Upper lobe of left lung (tissue), 6 donors: Measurements from ENCODE around the gene GET4. TPM values are rescaled to one million over a fixed set of nuclear protein-coding genes. Genes with fewer than 3 reads are reported as not detected.
"Not testable (repeated sequence)": the region's sequence is repeated elsewhere in the genome, so short reads cannot be mapped to it uniquely, and the experiment has no call there.

ENCODE experiments used
- ATAC-seq, 2 donors: fragments of 200-7000 bp; cut with Tn5 transposase; one replicate each; pipeline ENCODE4 v1.9.1; 2022; ENCODE audit warnings: mild to moderate bottlenecking in 2 of 2, moderate library complexity in 2 of 2; ENCODE audit not compliant: low FRiP score in 2 of 2
- DNase-seq, 2 donors: peaks; one replicate each; pipeline ENCODE4 v3.0.0-alpha.2; 2019 to 2020
- H3K27ac ChIP-seq, 4 donors: fragments of 200-600 bp; sonication (generic); one replicate each; pipeline ENCODE4 v1.5.1; 2016 to 2019
- H3K27me3 ChIP-seq, 4 donors: fragments of 200-600 bp; sonication (generic); one replicate each; pipeline ENCODE4 v1.5.1; 2017 to 2019
- H3K36me3 ChIP-seq, 4 donors: fragments of 200-600 bp; sonication (generic); one replicate each; pipeline ENCODE4 v1.5.1; 2016 to 2019
- H3K4me1 ChIP-seq, 4 donors: fragments of 200-600 bp; sonication (generic); one replicate each; pipeline ENCODE4 v1.5.1; 2018 to 2019
- H3K4me3 ChIP-seq, 4 donors: fragments of 200-600 bp; sonication (generic); one replicate each; pipeline ENCODE4 v1.5.1; 2017 to 2019; ENCODE audit warnings: mild to moderate bottlenecking in 2 of 4, moderate library complexity in 1 of 4
- H3K9me3 ChIP-seq, 4 donors: fragments of 200-600 bp; sonication (generic); one replicate each; pipeline ENCODE4 v1.5.1; 2018 to 2019
- EP300 ChIP-seq, 4 donors: sonication (generic); formaldehyde crosslinking; IDR thresholded peaks; one replicate each; pipeline ENCODE4 v1.5.1; 2017; ENCODE audit warnings: antibody characterized with exemption in 4 of 4, control low read depth in 2 of 4
- POLR2A ChIP-seq, 4 donors: fragments of 450-650 bp; IDR thresholded peaks; one replicate each; pipeline ENCODE4 v1.5.1; 2016 to 2017; ENCODE audit warnings: antibody characterized with exemption in 4 of 4, mild to moderate bottlenecking in 2 of 4
- POLR2AphosphoS5 ChIP-seq, 2 donors: sonication (generic); formaldehyde crosslinking; IDR thresholded peaks; one replicate each; pipeline ENCODE4 v1.5.1; 2017; ENCODE audit warnings: antibody characterized with exemption in 2 of 2
- WGBS, 2 donors: methylation state at CpG; one replicate each; pipeline ENCODE4 v1.1.5; 2017 to 2018; 5-methylcytosine and 5-hydroxymethylcytosine counted together
- total RNA-seq, 6 donors: library from RNA; depleted of rRNA in 4 of 6; stranded (reverse); fragments of >200 nt in 4 of 6; gene quantifications; one replicate each; pipeline versions ENCODE4 v1.1.0 to v1.2.1, GENCODE V29; 2016 to 2021
- TF ChIP-seq, protein P1 (sequence below), 6 experiments: fragments of 450-650 bp in 4 of 6; fragments of 200-600 bp in 2 of 6; sonication (generic) in 2 of 6; IDR thresholded peaks; one replicate each; pipeline ENCODE4 v1.5.1; 2016 to 2019; ENCODE audit warnings: antibody characterized with exemption in 6 of 6
- donor health status: DM: no; HTN: no; CAD: no; lungs with moderate emphysema.
- donor health status: DM: no; HTN: yes; CAD: no; lungs with severe emphysema.

Gene GET4
- total RNA-seq, 6 donors from 2014 or later, result 26.0 to 82.6 (median 40.8) TPM

DNA sequence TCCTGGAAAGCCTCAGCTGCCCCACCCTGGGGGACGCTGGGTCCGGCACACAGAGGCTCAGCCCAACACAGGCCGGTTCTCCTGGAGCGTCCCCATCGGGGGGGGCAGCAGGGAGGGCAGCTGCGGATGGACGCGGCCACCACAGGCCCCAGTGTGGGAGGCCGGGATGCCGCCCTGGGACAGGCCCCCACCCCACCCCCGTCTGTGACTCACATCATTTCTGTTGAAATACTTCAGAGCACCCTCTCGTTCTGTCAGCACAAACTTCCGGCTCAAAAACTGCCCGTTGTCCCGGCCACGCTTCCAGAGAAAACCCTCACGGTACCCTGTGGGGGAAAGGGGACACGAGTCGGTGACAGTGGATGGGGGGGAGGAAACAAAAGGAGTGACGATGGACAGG lies 28.5 kb downstream of the GET4 start:
- no peak overlapping the region for H3K27ac ChIP-seq
- ATAC-seq, result peak in 1 of 2 donors; percentile 10
- WGBS, 2 donors, result 57 to 69% methylated on average over 9 to 17 of the region's 20 CpGs
- H3K9me3 ChIP-seq, result no peaks in the 10 kb centered on the region
- TF ChIP-seq EP300 (IDR thresholded peaks at IDR 0.05) (no peak), POLR2AphosphoS5 (IDR thresholded peaks at IDR 0.05) (no peak), POLR2A (IDR thresholded peaks at IDR 0.05) (no peak)
- TF ChIP-seq, protein P1, sequence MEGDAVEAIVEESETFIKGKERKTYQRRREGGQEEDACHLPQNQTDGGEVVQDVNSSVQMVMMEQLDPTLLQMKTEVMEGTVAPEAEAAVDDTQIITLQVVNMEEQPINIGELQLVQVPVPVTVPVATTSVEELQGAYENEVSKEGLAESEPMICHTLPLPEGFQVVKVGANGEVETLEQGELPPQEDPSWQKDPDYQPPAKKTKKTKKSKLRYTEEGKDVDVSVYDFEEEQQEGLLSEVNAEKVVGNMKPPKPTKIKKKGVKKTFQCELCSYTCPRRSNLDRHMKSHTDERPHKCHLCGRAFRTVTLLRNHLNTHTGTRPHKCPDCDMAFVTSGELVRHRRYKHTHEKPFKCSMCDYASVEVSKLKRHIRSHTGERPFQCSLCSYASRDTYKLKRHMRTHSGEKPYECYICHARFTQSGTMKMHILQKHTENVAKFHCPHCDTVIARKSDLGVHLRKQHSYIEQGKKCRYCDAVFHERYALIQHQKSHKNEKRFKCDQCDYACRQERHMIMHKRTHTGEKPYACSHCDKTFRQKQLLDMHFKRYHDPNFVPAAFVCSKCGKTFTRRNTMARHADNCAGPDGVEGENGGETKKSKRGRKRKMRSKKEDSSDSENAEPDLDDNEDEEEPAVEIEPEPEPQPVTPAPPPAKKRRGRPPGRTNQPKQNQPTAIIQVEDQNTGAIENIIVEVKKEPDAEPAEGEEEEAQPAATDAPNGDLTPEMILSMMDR (IDR thresholded peaks at IDR 0.05), result no peak
- no peak overlapping the region for H3K4me3 ChIP-seq
- H3K4me1 ChIP-seq, result peaks cover 8 to 27% (median 20%) of the 10 kb centered on the region in 4 donors
- peak in 1 of 2 donors; percentile 74 for DNase-seq
- no peaks in the 10 kb centered on the region for H3K27me3 ChIP-seq
- H3K36me3 ChIP-seq, result peaks cover 0 to 2% (median 0%) of the 10 kb centered on the region in 4 donors

DNA sequence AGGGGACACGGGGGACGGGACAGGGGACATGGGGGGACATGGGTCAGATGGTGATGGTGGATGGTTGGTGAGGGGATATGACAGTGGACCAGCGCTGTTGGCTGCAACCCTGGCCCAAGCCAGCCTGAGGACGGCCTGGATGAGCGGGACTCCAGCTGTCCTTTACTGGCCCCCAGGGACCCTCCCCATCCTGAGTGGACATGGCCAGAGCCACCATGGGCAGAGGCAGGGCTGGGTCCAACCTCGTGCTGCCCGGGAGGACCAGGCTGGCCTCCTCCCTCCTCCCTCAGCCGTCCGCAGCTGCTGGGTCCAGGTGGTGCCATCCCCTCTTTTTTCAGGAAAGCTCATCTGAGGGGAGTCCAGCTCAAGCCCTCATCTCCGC lies 30.4 kb downstream of the GET4 start:
- Histone ChIP-seq H3K4me1 (peaks cover 1 to 24% (median 11%) of the 10 kb centered on the region in 4 donors), H3K9me3 (no peaks in the 10 kb centered on the region), H3K27ac (peak overlapping the region in 1 of 4 donors; percentile 26), H3K4me3 (no peak overlapping the region), H3K36me3 (no peaks in the 10 kb centered on the region), H3K27me3 (no peaks in the 10 kb centered on the region)
- DNase-seq, result peak in 1 of 2 donors; percentile 59
- ATAC-seq, result no peak
- WGBS, 2 donors, result 74 to 92% methylated on average over 7 to 8 of the region's 10 CpGs
- TF ChIP-seq, protein P1 (IDR thresholded peaks at IDR 0.05), result no peak
- TF ChIP-seq EP300 (IDR thresholded peaks at IDR 0.05), result no peak
- no peak for TF ChIP-seq POLR2AphosphoS5 (IDR thresholded peaks at IDR 0.05)
- no peak for TF ChIP-seq POLR2A (IDR thresholded peaks at IDR 0.05)

DNA sequence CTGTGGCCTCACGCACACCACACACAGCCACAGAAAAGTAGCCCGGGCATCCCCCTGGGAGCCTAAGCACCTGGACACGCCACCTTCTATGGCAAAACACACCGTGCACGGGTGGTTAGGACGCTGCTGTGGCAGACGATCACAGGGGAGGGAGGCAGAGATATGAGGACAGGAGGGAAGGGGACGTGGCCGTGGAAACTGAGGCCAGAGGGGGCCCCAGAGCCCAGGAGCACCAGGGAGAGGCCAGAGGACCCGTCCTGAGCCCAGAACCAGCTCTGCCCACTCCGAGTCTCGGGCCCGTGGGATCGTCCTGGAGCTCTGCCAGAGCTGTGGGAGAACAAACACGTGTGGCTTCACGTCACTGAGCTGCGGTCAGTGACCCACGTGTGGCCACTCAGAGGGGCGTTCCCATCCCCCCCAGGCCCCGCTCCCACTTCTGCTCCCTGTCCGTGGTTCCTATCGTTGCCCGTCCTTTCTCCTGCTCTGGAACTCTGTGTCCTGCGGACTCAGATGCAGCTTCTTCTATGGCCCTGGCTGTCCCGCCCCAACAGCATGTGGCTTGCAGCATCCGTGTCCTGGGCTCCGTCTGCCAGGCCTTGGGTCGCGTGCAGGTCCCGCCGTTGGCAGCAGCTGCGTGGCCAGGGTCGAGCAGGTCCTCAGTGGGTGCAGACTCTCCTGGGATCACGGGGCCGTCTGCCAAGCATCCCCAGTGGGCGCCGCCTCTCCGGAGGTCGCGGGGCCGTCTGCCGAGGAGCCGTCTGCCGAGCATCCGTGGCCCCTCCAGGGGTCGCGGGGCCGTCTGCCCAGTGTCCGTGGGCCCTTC lies 31.0 kb downstream of the GET4 start:
- DNase-seq (peak in 1 of 2 donors; percentile 86), ATAC-seq (no peak)
- Histone ChIP-seq H3K36me3 (no peaks in the 10 kb centered on the region), H3K4me3 (no peak overlapping the region), H3K9me3 (no peaks in the 10 kb centered on the region), H3K27ac (peak overlapping the region in 1 of 4 donors; percentile 26), H3K4me1 (peaks cover 0 to 22% (median 10%) of the 10 kb centered on the region in 4 donors), H3K27me3 (no peaks in the 10 kb centered on the region)
- 78 to 81% methylated on average over 32 to 35 of the region's 49 CpGs for WGBS, 2 donors
- TF ChIP-seq POLR2AphosphoS5 (IDR thresholded peaks at IDR 0.05), result no peak
- TF ChIP-seq POLR2A (IDR thresholded peaks at IDR 0.05), result peak in 1 of 4 donors; percentile 7
- TF ChIP-seq EP300 (IDR thresholded peaks at IDR 0.05), result no peak

DNA sequence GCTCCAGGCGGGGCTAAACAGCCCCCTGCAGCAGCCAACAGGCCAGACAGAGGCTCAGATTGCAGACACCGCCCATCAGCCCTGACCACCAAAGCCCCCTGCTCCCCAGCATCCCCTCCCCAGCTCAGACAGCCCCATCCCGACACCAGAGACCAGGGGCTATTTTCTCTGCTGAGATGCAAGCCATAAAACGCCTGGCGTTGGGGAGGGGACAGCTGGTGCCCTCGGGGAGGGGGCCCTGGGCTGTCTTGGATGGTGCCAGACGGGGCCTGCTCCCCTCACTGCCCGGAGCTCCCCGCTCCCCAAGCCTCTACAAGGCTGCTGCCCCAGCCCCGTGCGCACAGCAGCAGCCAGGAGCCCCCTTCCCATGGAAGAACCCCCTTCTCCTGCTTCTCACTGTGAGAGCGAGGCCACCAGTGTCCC lies 31.8 kb downstream of the GET4 start:
- H3K4me1 ChIP-seq, result peaks cover 0 to 22% (median 10%) of the 10 kb centered on the region in 4 donors
- no peak overlapping the region for H3K4me3 ChIP-seq
- H3K27me3 ChIP-seq, result no peaks in the 10 kb centered on the region
- no peaks in the 10 kb centered on the region for H3K9me3 ChIP-seq
- ATAC-seq, result no peak
- TF ChIP-seq POLR2AphosphoS5 (IDR thresholded peaks at IDR 0.05) (no peak), POLR2A (IDR thresholded peaks at IDR 0.05) (no peak), EP300 (IDR thresholded peaks at IDR 0.05) (no peak)
- TF ChIP-seq, protein P1 (IDR thresholded peaks at IDR 0.05), result no peak
- peak overlapping the region in 1 of 4 donors; percentile 61 for H3K27ac ChIP-seq
- no peaks in the 10 kb centered on the region for H3K36me3 ChIP-seq
- no peak for DNase-seq
- 83 to 100% methylated on average over 1 to 10 of the region's 12 CpGs for WGBS, 2 donors

DNA sequence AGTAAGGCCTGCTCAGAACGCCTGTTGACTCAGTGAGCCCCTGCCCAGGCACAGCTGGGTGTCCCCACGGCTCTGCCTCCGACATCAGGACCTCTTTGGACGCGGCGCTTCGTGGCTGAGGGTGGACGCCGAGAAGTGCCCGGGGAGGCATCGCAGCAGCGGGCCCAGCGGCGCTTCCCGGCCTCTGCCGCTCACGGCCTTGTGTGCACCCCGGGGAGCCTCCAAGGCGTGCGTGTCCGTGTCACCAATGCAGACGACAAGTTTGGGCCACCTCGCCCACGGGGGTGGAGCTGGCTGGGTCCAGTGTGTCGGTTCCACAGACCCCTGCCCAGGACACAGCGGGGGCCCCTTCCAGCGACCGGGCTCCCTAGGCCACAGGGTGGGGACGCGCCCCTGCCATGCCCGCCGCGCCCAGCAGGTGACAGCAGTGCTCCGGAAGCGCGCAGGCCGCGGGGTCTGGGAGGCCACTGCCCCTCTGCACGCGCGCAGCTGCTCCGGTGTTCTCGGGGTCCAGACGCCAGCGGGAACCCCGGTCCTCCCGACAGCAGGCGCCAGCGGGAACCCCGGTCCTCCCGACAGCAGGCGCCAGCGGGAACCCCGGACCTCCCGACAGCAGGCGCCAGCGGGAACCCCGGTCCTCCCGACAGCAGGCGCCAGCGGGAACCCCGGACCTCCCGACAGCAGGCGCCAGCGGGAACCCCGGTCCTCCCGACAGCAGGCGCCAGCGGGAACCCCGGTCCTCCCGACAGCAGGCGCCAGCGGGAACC lies 32.4 kb downstream of the GET4 start:
- WGBS, 2 donors, result 5 to 43% methylated on average over 19 to 28 of the region's 73 CpGs

More for the DNA sequence above, 32.4 kb downstream of the GET4 start:
- Histone ChIP-seq H3K27ac (peak overlapping the region in 1 of 4 donors; percentile 61), H3K4me1 (peaks cover 0 to 22% (median 10%) of the 10 kb centered on the region in 4 donors), H3K4me3 (peak overlapping the region in 3 of 4 donors; percentile 26 to 43 (median 34))
- ATAC-seq, result peak; percentile 82 to 84
- H3K9me3 ChIP-seq, H3K27me3 ChIP-seq, H3K36me3 ChIP-seq: not testable (repeated sequence)
- TF ChIP-seq, protein P1 (IDR thresholded peaks at IDR 0.05), result peak; percentile 56 to 96 (median 90)
- DNase-seq, result peak; percentile 67 to 94
